ENCODE measurements around the gene VIPR2.

DNA sequence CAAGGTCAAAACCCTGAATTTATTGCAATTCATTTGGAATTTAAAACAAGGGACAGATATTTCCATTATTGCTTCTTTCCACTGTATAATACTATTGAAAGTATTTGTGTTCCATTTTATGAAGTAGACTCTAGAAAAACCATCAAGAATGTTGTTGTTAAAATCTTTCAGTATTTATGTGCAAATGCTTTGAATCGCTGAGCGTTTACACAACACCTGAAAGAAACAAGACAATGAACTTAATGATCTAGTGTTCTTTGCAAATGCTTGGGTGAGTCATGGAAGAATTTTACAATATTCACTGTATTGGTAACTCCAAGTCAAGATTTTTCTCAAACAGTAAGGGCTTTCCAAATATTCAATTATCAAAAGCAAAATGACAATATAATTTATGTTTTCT is 97.1 kb downstream of the VIPR2 start:
- TF ChIP-seq CTCF (IDR thresholded peaks at IDR 0.05), result no peak
- no peak for TF ChIP-seq EP300 (IDR thresholded peaks at IDR 0.05)
